ENCODE results near the gene SH3PXD2A. TPM values are rescaled to one million over a fixed set of nuclear protein-coding genes. Genes with fewer than 3 reads are reported as not detected.

Gene SH3PXD2A
- total RNA-seq, 2 donors from 2014 or later = 14.6 to 18.2 TPM

DNA sequence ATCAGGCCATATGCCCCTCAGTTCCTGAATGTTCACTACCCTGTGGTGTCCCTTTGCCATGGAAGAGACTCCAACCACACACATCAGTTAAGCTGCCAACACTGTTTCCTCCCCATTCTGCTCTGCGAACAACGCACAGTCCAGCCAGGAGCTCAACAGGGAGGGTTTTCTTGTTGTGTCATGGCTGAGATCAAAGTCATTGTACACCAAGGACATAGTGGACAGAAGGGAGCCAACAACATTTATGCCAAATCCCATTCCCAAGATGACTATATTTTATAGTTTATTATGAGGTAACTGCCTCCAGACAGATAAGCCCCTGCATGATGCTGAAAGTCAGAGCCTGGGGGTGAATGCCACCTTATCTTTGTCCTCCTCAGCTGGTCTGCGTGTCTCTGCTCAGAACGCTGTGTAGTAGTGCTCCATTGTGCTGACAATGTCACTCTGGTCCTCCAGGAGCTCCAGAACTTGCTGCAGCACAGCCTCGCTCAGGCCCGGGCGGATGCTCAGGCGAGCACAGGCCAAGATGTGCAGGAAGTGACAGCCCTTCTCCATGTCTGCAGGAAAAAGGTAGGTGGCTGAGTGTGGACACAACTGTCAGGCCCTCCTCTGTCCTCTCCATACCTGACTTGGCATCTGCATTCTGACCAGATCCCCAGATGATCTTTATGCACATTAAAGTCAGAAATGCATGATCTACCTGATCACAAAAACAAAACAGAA is 27.1 kb upstream of the SH3PXD2A start:
- Histone ChIP-seq H3K4me1 (peaks cover 0 to 16% of the 10 kb centered on the region in 2 donors), H3K9me3 (no peaks in the 10 kb centered on the region)

DNA sequence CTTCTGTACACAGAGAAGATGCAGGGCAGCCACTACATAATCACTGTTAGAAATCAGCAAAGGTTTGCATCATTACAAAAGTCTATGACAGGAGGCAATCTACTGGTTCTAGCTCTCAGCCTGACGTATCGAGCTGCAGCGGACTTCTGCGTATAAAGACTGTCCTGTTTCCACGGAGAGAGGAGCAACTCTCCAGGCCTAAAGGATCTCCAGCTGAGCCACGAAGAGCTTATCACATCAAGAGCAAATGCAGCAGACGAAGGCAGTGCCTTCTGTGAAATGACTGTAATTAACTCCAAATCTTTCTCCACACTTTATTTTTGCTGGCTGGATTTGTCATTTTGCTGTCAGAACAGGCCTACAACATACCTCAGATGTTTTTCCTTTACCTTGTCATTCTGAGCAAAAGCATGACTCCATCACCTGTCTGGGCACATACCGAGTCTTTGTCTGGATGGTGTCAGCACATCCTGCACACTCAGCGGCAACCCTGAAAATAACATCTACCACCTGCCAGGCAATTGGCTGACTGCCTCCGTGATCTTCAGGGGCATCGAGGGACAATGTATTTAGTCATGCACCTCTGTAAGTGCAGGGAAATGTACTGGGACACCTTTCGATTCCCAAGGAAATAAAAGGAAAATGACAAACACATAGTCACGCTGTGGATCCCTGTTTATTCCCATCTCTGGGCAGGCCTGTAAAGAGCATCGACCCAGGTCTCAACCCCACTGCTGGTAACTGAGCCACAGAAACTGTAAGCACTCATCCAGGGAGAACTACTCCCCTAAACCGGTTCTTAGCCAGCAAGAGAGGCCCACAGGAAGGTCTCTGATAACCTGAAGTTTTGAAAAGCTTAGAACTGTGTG is 26.3 kb upstream of the SH3PXD2A start:
- Histone ChIP-seq H3K9me3 (no peaks in the 10 kb centered on the region), H3K4me1 (peaks cover 0 to 16% of the 10 kb centered on the region in 2 donors), H3K36me3 (peaks cover 54% of the 10 kb centered on the region), H3K27me3 (no peaks in the 10 kb centered on the region), H3K4me3 (no peak overlapping the region), H3K27ac (peak overlapping the region in 1 of 2 donors; percentile 31)
- TF ChIP-seq, protein P1, sequence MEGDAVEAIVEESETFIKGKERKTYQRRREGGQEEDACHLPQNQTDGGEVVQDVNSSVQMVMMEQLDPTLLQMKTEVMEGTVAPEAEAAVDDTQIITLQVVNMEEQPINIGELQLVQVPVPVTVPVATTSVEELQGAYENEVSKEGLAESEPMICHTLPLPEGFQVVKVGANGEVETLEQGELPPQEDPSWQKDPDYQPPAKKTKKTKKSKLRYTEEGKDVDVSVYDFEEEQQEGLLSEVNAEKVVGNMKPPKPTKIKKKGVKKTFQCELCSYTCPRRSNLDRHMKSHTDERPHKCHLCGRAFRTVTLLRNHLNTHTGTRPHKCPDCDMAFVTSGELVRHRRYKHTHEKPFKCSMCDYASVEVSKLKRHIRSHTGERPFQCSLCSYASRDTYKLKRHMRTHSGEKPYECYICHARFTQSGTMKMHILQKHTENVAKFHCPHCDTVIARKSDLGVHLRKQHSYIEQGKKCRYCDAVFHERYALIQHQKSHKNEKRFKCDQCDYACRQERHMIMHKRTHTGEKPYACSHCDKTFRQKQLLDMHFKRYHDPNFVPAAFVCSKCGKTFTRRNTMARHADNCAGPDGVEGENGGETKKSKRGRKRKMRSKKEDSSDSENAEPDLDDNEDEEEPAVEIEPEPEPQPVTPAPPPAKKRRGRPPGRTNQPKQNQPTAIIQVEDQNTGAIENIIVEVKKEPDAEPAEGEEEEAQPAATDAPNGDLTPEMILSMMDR (IDR thresholded peaks at IDR 0.05) = no peak
- no peak for DNase-seq (ENCODE audit: low spot score)

More for the DNA sequence above, 27.1 kb upstream of the SH3PXD2A start:
- TF ChIP-seq, protein P1 (IDR thresholded peaks at IDR 0.05) = no peak
- Histone ChIP-seq H3K4me3 (no peak overlapping the region), H3K36me3 (peaks cover 61% of the 10 kb centered on the region), H3K27ac (peak overlapping the region in 1 of 2 donors; percentile 31), H3K27me3 (no peaks in the 10 kb centered on the region)
- no peak for DNase-seq (ENCODE audit: low spot score)

DNA sequence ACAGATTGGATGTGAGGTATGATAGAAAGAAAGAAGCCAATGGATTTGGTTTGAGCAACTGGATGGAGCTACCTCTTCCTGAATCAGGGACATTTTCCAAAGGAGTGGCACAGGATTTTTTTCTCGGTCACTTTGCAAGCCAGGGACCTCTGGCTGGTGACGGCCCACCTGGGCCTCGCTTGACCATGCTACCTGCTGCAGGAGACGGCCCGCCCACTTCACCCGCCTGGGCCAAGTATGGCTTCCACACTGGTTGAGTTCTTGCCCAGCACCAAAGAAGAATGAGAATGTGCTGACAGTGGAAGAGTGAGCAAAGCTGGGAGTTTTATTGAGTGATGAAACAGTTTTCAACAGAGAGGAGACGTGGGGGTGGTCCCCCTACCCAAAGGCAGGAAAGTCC is 24.5 kb upstream of the SH3PXD2A start:
- DNase-seq (ENCODE audit: low spot score) = no peak
- Histone ChIP-seq H3K27ac (no peak overlapping the region), H3K36me3 (peaks cover 50% of the 10 kb centered on the region), H3K27me3 (no peaks in the 10 kb centered on the region), H3K4me1 (peaks cover 0 to 12% of the 10 kb centered on the region in 2 donors), H3K9me3 (no peaks in the 10 kb centered on the region), H3K4me3 (no peak overlapping the region)
- TF ChIP-seq, protein P1 (IDR thresholded peaks at IDR 0.05) = no peak

DNA sequence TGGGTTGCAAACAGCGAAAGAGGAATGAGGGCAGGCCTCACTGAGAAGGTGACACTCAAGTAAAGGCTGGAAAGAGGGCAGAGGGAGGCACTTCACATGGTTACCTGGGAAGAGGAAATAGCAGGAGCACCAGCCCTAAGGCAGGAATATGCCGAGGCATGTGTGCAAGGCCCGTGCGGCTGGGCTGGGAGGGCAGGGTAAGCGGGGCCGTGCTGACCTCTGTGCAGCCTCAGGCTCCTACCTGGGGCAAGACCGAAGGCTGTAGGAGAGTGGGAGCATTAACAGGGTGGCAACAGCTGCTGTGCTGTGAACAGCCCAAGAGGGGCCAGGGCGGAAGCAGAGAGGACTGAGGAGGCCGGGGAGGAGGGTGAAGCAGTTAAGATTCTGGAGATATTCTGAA is 24.0 kb upstream of the SH3PXD2A start:
- Histone ChIP-seq H3K4me3 (no peak overlapping the region), H3K36me3 (peaks cover 50% of the 10 kb centered on the region), H3K27ac (no peak overlapping the region), H3K9me3 (no peaks in the 10 kb centered on the region), H3K27me3 (no peaks in the 10 kb centered on the region), H3K4me1 (peaks cover 0 to 11% of the 10 kb centered on the region in 2 donors)
- TF ChIP-seq, protein P1 (IDR thresholded peaks at IDR 0.05) = no peak
- no peak for DNase-seq (ENCODE audit: low spot score)

DNA sequence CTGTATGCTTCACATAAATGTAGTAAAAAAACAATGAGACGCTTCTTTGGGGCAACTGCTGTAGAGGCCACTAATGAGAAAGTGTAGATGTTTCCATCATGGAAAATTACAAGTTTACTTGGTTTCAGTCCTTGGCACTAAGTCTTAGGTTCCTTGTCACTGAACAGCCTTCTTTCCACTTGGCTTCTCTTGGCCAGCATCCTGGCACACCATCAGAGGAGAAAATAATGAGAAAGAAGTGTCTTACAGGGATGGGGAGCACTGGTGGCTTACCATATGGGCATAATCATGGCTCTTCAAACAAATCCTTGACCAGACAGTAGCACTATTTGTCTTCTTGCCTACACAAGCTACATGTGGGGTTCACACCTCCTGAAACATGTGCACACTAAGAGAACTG is 22.5 kb upstream of the SH3PXD2A start:
- no peaks in the 10 kb centered on the region for H3K27me3 ChIP-seq
- no peaks in the 10 kb centered on the region for H3K9me3 ChIP-seq
- H3K4me3 ChIP-seq = no peak overlapping the region
- no peak for DNase-seq (ENCODE audit: low spot score)
- H3K36me3 ChIP-seq = peaks cover 52% of the 10 kb centered on the region
- no peak overlapping the region for H3K27ac ChIP-seq
- H3K4me1 ChIP-seq = peaks cover 0 to 11% of the 10 kb centered on the region in 2 donors
- TF ChIP-seq, protein P1 (IDR thresholded peaks at IDR 0.05) = no peak

All from right atrium auricular region (tissue), 2 donors.